T-helper 2 cell treated with Interferon-gamma antibody and Interleukin-4, amounts not matched to agents 5 μg/mL and 100 μg/mL, for 36 hours (primary cell): ENCODE results near the gene SYNGR3.

Experiments
- DNase-seq: peaks from one replicate; pipeline ENCODE4 v3.0.0; 2021; ENCODE audit warnings: low spot score
- H3K27ac Mint-ChIP-seq: one replicate; pipeline ENCODE4 v1.8.0; 2021; ENCODE audit warnings: mild to moderate bottlenecking, mixed read lengths
- H3K27me3 Mint-ChIP-seq: one replicate; pipeline ENCODE4 v1.8.0; 2021; ENCODE audit warnings: low read depth, mixed read lengths
- H3K36me3 Mint-ChIP-seq: one replicate; pipeline ENCODE4 v1.8.0; 2021; ENCODE audit warnings: low read depth, mixed read lengths
- H3K4me1 Mint-ChIP-seq: one replicate; pipeline ENCODE4 v1.8.0; 2021; ENCODE audit warnings: low read depth, mixed read lengths
- H3K4me3 Mint-ChIP-seq: one replicate; pipeline ENCODE4 v1.8.0; 2022; ENCODE audit warnings: mild to moderate bottlenecking, moderate library complexity, mixed read lengths
- H3K9me3 Mint-ChIP-seq: one replicate; pipeline ENCODE4 v1.8.0; 2021; ENCODE audit warnings: mixed read lengths

SYNGR3 gene, protein sequence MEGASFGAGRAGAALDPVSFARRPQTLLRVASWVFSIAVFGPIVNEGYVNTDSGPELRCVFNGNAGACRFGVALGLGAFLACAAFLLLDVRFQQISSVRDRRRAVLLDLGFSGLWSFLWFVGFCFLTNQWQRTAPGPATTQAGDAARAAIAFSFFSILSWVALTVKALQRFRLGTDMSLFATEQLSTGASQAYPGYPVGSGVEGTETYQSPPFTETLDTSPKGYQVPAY

GRCh38 chr16:1989209-1990100 is at the start of gene SYNGR3:
SYNGR3 (plus strand) TSS chr16:1989970; CDS start chr16:1990103, 133 bp downstream.
- H3K27ac Mint-ChIP-seq: peak within 1 kb of the TSS; percentile 65
- DNase-seq: no peak

GRCh38 chr16:1940273-1941161 is 49.3 kb upstream of the SYNGR3 start:
- no peak overlapping the region for H3K4me3 Mint-ChIP-seq
- no peaks in the 10 kb centered on the region for H3K9me3 Mint-ChIP-seq
- H3K36me3 Mint-ChIP-seq: peaks cover 9% of the 10 kb centered on the region
- no peaks in the 10 kb centered on the region for H3K27me3 Mint-ChIP-seq
- no peak for DNase-seq
- H3K4me1 Mint-ChIP-seq: peaks cover 16% of the 10 kb centered on the region
- H3K27ac Mint-ChIP-seq: no peak overlapping the region

More at GRCh38 chr16:1989209-1990100, at the start of gene SYNGR3:
- H3K4me1 Mint-ChIP-seq: peaks cover 18% of the 10 kb centered on the region
- peaks cover 10% of the 10 kb centered on the region for H3K36me3 Mint-ChIP-seq
- peak within 1 kb of the TSS; percentile 76 for H3K4me3 Mint-ChIP-seq
- H3K27me3 Mint-ChIP-seq: peaks cover 11% of the 10 kb centered on the region
- no peaks in the 10 kb centered on the region for H3K9me3 Mint-ChIP-seq

DNA sequence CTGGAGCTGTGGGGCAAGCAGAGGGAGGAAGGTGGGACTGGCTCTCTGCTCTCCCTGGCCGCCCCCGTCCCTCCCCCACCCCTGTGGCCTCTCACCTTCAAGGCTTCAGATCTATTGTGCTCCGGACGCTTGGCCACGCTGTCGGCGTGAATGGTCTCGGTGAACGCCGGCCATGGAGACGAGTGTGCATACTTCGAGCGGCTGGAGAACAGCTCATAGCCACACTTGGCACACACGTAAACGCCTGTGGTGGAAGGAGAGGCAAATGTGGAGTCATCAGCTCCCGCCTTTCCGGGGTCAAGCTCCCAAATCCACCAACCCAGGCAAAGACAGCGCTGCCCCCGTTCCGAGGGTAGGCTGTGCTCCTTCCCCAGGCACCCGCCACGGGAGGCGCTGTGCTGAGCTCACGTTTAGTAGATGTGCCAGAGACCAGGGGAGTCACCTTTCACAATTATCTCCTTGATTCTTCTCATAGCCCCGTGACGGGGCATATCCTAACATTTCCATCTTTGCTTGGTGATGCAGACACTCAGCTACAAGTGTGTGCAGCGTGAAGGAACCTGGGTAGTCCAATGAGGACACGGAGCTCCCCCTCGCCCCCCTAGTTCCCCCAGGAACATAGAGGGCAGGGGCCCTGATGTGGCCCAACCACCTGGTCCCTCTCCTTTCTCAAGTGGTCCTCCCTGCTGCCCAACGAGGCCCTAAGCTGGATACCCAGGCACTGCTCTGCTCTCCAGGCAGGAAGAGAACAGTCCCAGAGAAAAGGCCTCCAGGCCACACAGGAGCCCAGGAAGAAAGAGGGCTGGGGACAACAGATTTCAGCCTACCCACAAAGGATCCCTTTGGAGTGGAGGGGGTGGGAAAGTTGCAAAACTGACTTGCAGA is 48.4 kb upstream of the SYNGR3 start:
- peaks cover 9% of the 10 kb centered on the region for H3K36me3 Mint-ChIP-seq
- H3K4me3 Mint-ChIP-seq: peak overlapping the region; percentile 89
- no peaks in the 10 kb centered on the region for H3K9me3 Mint-ChIP-seq
- DNase-seq: no peak
- H3K27ac Mint-ChIP-seq: no peak overlapping the region
- H3K4me1 Mint-ChIP-seq: peaks cover 16% of the 10 kb centered on the region
- H3K27me3 Mint-ChIP-seq: no peaks in the 10 kb centered on the region

DNA sequence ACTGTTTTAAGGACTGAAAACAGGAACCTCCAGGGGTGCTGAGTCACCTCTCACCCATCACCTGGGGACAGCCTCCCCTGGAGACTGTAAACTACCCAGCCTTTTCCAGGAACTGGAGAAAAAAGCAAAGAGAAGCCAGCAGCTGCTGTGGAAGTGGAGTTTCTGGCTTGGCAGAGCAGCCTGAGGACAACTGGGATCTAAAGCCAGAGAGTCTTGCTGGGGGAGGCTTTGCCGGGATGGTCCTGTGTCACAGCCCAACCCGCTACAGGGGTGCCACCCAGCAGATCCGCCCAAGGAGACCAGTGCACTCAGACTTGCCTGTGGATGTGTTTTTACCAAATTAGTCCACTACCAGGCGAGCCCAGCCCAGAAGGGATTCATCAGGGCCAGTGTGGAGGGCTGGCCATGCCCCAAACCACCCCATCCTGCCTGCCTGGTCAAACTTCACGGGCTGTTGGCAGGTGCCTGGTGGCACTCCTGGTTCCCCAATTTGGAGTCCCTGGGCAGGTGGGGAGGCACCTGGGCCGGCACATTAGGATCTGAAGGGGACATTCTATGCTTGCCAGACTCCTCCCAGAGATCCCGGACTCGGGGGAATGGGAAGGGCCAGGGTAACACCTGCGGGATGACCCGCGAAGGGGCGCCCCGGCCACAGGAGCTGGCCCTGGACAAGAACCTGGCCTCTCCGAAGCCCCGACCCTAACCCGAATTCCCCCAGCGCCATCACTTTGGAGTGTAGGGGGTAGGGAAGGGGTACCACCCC is 47.5 kb upstream of the SYNGR3 start:
- Mint-ChIP-seq H3K4me1 (peaks cover 16% of the 10 kb centered on the region), H3K27ac (peak overlapping the region; percentile 55), H3K9me3 (no peaks in the 10 kb centered on the region), H3K36me3 (peaks cover 9% of the 10 kb centered on the region), H3K4me3 (peak overlapping the region; percentile 89), H3K27me3 (no peaks in the 10 kb centered on the region)
- DNase-seq: no peak

DNA sequence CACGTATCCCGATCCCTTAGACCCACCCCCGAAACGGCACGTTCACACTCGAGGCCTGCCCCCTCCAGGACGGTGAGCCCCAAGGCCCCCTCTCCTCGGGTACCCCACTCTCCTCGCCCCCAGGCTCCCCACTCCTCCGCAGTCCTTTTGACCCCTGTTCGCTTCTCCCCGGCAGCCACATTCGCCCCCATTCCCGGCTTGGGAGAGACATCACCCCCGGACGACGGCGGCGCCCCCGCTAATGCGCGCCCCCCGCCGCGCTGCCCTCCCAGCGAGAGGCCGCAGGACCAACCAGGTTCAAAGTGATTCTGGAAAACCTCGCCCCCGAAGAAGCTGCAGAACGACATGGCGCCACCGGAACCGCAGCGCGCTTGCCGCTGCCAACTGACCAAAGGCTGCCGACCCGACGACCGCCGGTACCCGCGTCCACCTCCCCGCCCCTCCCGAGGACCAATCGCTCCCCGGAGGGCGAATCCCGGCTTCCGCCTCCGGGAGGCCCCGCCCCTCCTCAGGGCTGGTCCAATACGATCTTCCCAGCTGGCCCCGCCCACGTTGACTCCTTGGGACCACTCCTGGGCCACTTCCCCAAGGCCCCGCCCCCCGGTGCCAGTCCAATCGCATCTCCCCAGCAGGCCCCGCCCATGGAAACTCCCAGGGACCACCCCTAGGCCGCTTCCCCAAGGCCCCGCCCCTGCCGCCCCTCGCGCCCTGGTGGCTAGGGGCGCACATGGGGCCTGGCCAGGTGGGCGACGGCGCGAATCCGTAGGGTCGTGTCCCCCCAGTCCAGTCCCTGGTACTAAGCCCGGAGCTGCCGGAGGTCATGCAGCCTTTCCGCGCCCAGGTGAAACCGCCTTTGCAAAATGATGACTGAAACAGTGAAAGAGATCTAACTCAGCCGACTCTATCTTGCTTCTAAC is 46.7 kb upstream of the SYNGR3 start, which contains the start of gene MSRB1:
Gene MSRB1 (minus strand): TSS at position 390 of the 917 bp plus-strand sequence. CDS start 43 bp downstream, at position 347.
- peaks cover 7% of the 10 kb centered on the region for H3K36me3 Mint-ChIP-seq
- peak within 1 kb of the TSS; percentile 89 for H3K4me3 Mint-ChIP-seq
- H3K9me3 Mint-ChIP-seq: no peaks in the 10 kb centered on the region
- H3K27me3 Mint-ChIP-seq: no peaks in the 10 kb centered on the region
- H3K27ac Mint-ChIP-seq: peak within 1 kb of the TSS; percentile 68
- peak; percentile 100 for DNase-seq
- H3K4me1 Mint-ChIP-seq: peaks cover 16% of the 10 kb centered on the region

DNA sequence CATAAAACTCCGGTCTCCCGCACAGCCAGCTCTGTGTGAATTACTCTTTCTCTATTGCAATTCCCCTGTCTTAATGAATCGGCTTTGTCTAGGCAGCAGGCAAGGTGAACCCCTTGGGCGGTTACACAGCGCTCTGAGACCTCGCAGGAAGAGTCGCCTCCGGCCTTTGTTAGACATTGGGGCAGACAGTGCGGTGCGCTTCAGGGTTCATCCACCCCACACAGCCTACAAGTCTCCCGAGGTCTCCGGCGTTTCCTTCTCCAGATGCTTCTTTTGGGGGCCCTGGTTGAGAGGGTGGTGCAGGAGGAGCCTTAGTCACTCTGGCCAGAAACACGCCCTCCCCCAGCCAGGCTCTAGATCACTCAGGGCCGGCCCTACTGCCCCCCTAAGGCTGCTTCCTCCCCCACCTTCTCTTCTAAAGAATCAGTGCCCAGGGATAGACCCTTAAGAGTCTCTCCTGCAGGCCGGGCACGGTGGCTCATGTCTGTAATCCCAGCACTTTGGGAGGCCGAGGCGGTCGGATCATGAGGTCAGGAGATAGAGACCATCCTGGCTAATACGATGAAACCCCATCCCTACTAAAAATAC is 45.1 kb upstream of the SYNGR3 start:
- no peaks in the 10 kb centered on the region for H3K36me3 Mint-ChIP-seq
- H3K4me3 Mint-ChIP-seq: peak overlapping the region; percentile 89
- no peaks in the 10 kb centered on the region for H3K27me3 Mint-ChIP-seq
- H3K4me1 Mint-ChIP-seq: peaks cover 16% of the 10 kb centered on the region
- H3K27ac Mint-ChIP-seq: peak overlapping the region; percentile 31
- H3K9me3 Mint-ChIP-seq: no peaks in the 10 kb centered on the region
- no peak for DNase-seq

- H3K27me3 Mint-ChIP-seq: no peaks in the 10 kb centered on the region
- peaks cover 16% of the 10 kb centered on the region for H3K4me1 Mint-ChIP-seq
- H3K4me3 Mint-ChIP-seq: no peak overlapping the region
- no peaks in the 10 kb centered on the region for H3K9me3 Mint-ChIP-seq
- no peaks in the 10 kb centered on the region for H3K36me3 Mint-ChIP-seq
- H3K27ac Mint-ChIP-seq: no peak overlapping the region
- no peak for DNase-seq
These were observed 44.0 kb upstream of the SYNGR3 start for GRCh38 chr16:1945559-1946391.

GRCh38 chr16:1946495-1947368 is 43.0 kb upstream of the SYNGR3 start:
- no peaks in the 10 kb centered on the region for H3K36me3 Mint-ChIP-seq
- H3K4me3 Mint-ChIP-seq: no peak overlapping the region

GRCh38 chr16:1947369-1947670 is 42.5 kb upstream of the SYNGR3 start:
- peaks cover 8% of the 10 kb centered on the region for H3K4me1 Mint-ChIP-seq
- no peaks in the 10 kb centered on the region for H3K9me3 Mint-ChIP-seq
- no peak overlapping the region for H3K27ac Mint-ChIP-seq
- H3K27me3 Mint-ChIP-seq: no peaks in the 10 kb centered on the region
- no peaks in the 10 kb centered on the region for H3K36me3 Mint-ChIP-seq
- H3K4me3 Mint-ChIP-seq: no peak overlapping the region
- DNase-seq: no peak

More at GRCh38 chr16:1946495-1947368, 43.0 kb upstream of the SYNGR3 start:
- Mint-ChIP-seq H3K9me3 (no peaks in the 10 kb centered on the region), H3K27me3 (no peaks in the 10 kb centered on the region), H3K27ac (no peak overlapping the region), H3K4me1 (peaks cover 13% of the 10 kb centered on the region)
- DNase-seq: no peak

DNA sequence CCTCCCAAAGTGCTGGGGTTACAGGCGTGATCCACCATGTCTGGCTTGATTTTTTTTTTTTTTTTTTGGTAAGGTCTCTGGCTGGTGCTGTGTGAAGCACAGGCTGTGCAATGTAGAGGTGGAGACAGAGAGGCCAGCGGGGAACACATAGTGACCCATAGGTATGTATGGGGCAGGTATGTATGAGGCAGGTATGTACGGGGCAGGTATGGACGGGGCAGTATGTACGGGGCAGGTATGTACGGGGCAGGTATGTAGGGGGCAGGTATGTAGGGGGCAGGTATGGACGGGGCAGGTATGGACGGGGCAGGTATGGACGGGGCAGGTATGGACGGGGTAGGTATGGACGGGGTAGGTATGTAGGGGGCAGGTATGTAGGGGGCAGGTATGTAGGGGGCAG is 40.3 kb upstream of the SYNGR3 start:
- no peaks in the 10 kb centered on the region for H3K9me3 Mint-ChIP-seq
- peaks cover 2% of the 10 kb centered on the region for H3K4me1 Mint-ChIP-seq
- no peaks in the 10 kb centered on the region for H3K27me3 Mint-ChIP-seq
- H3K36me3 Mint-ChIP-seq: no peaks in the 10 kb centered on the region
- DNase-seq: no peak
- H3K4me3 Mint-ChIP-seq: no peak overlapping the region
- no peak overlapping the region for H3K27ac Mint-ChIP-seq
